T-cell (primary cell): ENCODE measurements around the gene CNOT6L. TPM values are rescaled to one million over a fixed set of nuclear protein-coding genes. Genes with fewer than 3 reads are reported as not detected.
"Not testable (repeated sequence)": the region's sequence is repeated elsewhere in the genome, so short reads cannot be mapped to it uniquely, and the experiment has no call there.

ENCODE experiments used
- ATAC-seq, 4 experiments: fragments of 200-7000 bp in 3 of 4; fragments of 150-1000 bp in 1 of 4; cut with Tn5 transposase; replicated peaks in 1 of 4; 1 replicate in 3 of 4; 2 replicates in 1 of 4; pipeline ENCODE4 v1.10.0; 2021; ENCODE audit warnings: moderate library complexity in 3 of 4, mild to moderate bottlenecking in 2 of 4, moderate number of reproducible peaks in 1 of 4
- CTCF ChIA-PET, 2 donors: fragments of 300-600 bp; sonication (Branson Sonifier 250); formaldehyde crosslinking; loops; one replicate each; lab custom pipeline; 2022; ENCODE audit warnings: antibody characterized with exemption in 2 of 2; lab: Charles Lee
- POLR2A ChIA-PET, 2 donors: fragments of 300-600 bp; sonication (Branson Sonifier 250); formaldehyde crosslinking; loops; one replicate each; lab custom pipeline; 2022; ENCODE audit warnings: antibody characterized with exemption in 2 of 2; lab: Charles Lee
- DNase-seq, 35 experiments: peaks; one replicate each; pipeline versions ENCODE4 v3.0.0 to v3.0.0-alpha.2; 2013 to 2023
- H3K27ac ChIP-seq: one replicate; pipeline ENCODE4 v1.5.1; 2013; ENCODE audit warnings: low read length
- H3K27me3 ChIP-seq, 2 experiments: replicated peaks in 1 of 2; 1 replicate in 1 of 2; 2 replicates in 1 of 2; pipeline versions ENCODE4 v1.6.1 to v1.7.0; 2013; ENCODE audit warnings: low read length in 1 of 2, mixed read lengths in 1 of 2; ENCODE audit not compliant: control insufficient read depth in 2 of 2, insufficient read depth in 2 of 2; ENCODE audit errors: extremely low read depth in 1 of 2
- H3K36me3 ChIP-seq, 2 donors: 1 replicate in 1 of 2; 2 replicates in 1 of 2; pipeline versions ENCODE4 v1.6.1 to v1.7.0; 2013; ENCODE audit warnings: low read length in 1 of 2; ENCODE audit not compliant: control insufficient read depth in 2 of 2, insufficient read depth in 1 of 2; ENCODE audit errors: extremely low read depth in 1 of 2
- H3K4me1 ChIP-seq, 2 experiments: 1 replicate in 1 of 2; 2 replicates in 1 of 2; pipeline versions ENCODE4 v1.6.1 to v1.7.0; 2013; ENCODE audit warnings: low read length in 2 of 2, mixed read lengths in 1 of 2; ENCODE audit not compliant: insufficient read depth in 2 of 2, control insufficient read depth in 1 of 2; ENCODE audit errors: extremely low read depth in 1 of 2
- H3K4me3 ChIP-seq, 2 donors: 1 replicate in 1 of 2; 2 replicates in 1 of 2; pipeline versions ENCODE4 v1.5.1 to v1.7.0; 2013; ENCODE audit warnings: mild to moderate bottlenecking in 2 of 2, low read length in 1 of 2, moderate library complexity in 1 of 2; ENCODE audit not compliant: control insufficient read depth in 1 of 2; ENCODE audit errors: extremely low read depth in 1 of 2
- H3K9me3 ChIP-seq: 2 replicates; pipeline ENCODE4 v1.7.0; 2013
- H3K27ac Mint-ChIP-seq, 2 donors: one replicate each; pipeline ENCODE4 v1.8.0; 2020 to 2021; ENCODE audit warnings: mild to moderate bottlenecking in 2 of 2, mixed read lengths in 2 of 2
- H3K27me3 Mint-ChIP-seq, 2 donors: one replicate each; pipeline ENCODE4 v1.8.0; 2021 to 2022; ENCODE audit warnings: mixed read lengths in 2 of 2
- H3K36me3 Mint-ChIP-seq: one replicate; pipeline ENCODE4 v1.8.0; 2021; ENCODE audit warnings: mixed read lengths
- H3K4me1 Mint-ChIP-seq, 3 donors: one replicate each; pipeline ENCODE4 v1.8.0; 2020 to 2022; ENCODE audit warnings: mixed read lengths in 3 of 3, mild to moderate bottlenecking in 1 of 3
- H3K4me3 Mint-ChIP-seq, 3 donors: one replicate each; pipeline ENCODE4 v1.8.0; 2020 to 2022; ENCODE audit warnings: mild to moderate bottlenecking in 3 of 3, mixed read lengths in 3 of 3, moderate library complexity in 3 of 3
- H3K9me3 Mint-ChIP-seq, 3 donors: one replicate each; pipeline ENCODE4 v1.8.0; 2020 to 2022; ENCODE audit warnings: mixed read lengths in 3 of 3
- WGBS: methylation state at CpG from one replicate; pipeline ENCODE4 v1.1.5; 2013; ENCODE audit warnings: missing lambda C conversion rate; ENCODE audit not compliant: insufficient coverage; 5-methylcytosine and 5-hydroxymethylcytosine counted together
- total RNA-seq, 35 experiments: library from RNA in 6 of 35; stranded (reverse) in 6 of 35; fragments of 120-200 nt in 1 of 35; gene quantifications; one replicate each; pipeline versions ENCODE4 v1.2.1 to v1.2.4 and lab custom pipeline; 2013 to 2026

Gene CNOT6L
- total RNA-seq = 100 to 1,000 TPM; 159 to 207 (median 170) TPM
- 157 TPM for total RNA-seq (2013)
- total RNA-seq (lab: John Stamatoyannopoulos, UW) = 75.2 to 569 (median 314) reads per million in 29 experiments

DNA sequence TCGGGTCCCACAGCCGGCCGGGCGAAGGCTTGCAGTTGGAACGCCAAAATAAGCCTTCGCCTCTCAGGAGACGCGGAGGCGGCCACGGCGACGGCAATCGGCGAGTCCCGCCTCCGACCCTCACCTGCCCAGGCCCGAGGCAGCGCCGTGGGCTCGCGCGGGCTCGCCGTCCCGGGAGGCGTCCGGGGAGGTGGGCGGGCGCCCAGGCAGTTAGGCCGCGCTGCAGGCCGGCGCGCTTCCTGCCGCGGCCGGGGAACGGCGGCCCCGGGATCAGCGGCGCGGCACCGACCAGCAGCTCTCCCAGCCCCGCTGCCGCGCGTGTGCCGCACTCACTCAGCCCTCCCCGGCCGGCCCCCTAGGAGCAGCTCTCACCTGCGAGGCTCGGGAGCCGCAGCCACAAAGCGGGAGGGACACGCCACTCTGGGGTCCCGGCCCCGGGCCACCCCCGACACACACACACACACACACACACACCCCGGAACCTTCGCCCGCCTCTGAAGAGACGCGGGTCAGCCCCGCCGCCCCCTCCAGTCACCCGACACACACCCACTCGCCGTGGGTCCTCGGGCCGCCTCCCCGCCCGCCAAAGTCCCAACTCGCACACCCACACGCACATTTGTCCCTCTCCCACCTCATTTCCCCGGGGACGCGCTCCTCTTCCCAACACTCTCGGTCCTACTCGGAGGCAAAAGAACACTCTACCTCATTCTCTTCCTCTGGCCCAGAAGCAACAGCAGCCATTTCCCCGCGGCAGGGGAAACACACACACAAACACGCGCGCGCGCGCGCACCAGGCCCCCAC, at the start of gene CNOT6L:
CNOT6L (minus strand) TSS at position 767 of the 802 bp plus-strand sequence; CDS start at position 707, 60 bp downstream.
- Mint-ChIP-seq H3K27me3 (no peaks in the 10 kb centered on the region), H3K4me1 (peaks cover 67 to 78% (median 68%) of the 10 kb centered on the region in 3 donors), H3K4me3 (peak within 1 kb of the TSS; percentile 99 to 100 (median 99)), H3K36me3 (peaks cover 21% of the 10 kb centered on the region), H3K9me3 (no peaks in the 10 kb centered on the region), H3K27ac (peak within 1 kb of the TSS; percentile 99)
- H3K4me1 ChIP-seq = peaks cover 36 to 56% of the 10 kb centered on the region in 2 experiments
- H3K4me3 ChIP-seq = peak within 1 kb of the TSS; percentile 92 to 96
- H3K27me3 ChIP-seq = no peaks in the 10 kb centered on the region
- H3K27ac ChIP-seq = peak within 1 kb of the TSS; percentile 98
- ATAC-seq (peak; percentile 2 to 16 (median 7)), DNase-seq (peak; percentile 24 to 95 (median 91))
- WGBS = under 1% methylated on average over 80 of the region's 89 CpGs
- no peaks in the 10 kb centered on the region for H3K36me3 ChIP-seq
- POLR2A ChIA-PET = interaction anchor here (0.6 to 3.4 kb wide), 12 partner anchors 10 to 43 kb away, joined by 4 to 38 read pairs (median 12); partner anchors contain the start of gene MRPL1 (in 1 of the 2)
- no peaks in the 10 kb centered on the region for H3K9me3 ChIP-seq
- CTCF ChIA-PET = interaction anchor here (0.6 to 2.2 kb wide), 5 partner anchors 18 to 43 kb away, joined by 4 to 26 read pairs (median 11); partner anchors contain the start of gene MRPL1 (in 1 of the 2)

DNA sequence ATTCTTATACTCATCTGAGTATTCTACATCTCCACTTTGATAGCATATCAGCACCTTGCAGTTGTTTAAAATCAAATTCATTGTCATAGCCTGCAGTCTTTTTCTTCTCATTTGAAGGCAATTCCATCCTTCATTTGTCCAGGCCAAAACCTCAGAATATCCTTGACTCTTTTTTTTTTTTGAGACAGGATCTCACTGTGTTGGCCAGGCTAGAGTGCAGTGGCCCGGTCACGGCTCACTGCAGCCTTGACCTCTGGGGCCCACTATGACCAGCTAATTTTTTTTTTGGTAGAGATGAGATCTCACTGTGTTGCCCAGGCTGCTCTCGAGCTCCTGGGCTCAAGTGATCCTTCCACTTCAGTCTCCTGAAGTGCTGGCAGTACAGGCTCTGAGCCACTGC, 46.1 kb upstream of the CNOT6L start:
- ATAC-seq (no peak), DNase-seq (no peak)

GRCh38 chr4:77863341-77863740, 44.2 kb upstream of the CNOT6L start:
- peaks cover 18% of the 10 kb centered on the region for H3K36me3 Mint-ChIP-seq
- not testable (repeated sequence) for H3K27me3 Mint-ChIP-seq, H3K27me3 ChIP-seq, H3K9me3 Mint-ChIP-seq, H3K9me3 ChIP-seq, ATAC-seq
- H3K4me3 ChIP-seq = peak overlapping the region; percentile 78 to 92
- DNase-seq = peak in 14 of 35 experiments; percentile 3 to 30 (median 22)
- peaks cover 64 to 70% (median 65%) of the 10 kb centered on the region in 3 donors for H3K4me1 Mint-ChIP-seq
- peaks cover 0 to 15% of the 10 kb centered on the region in 2 donors for H3K36me3 ChIP-seq
- POLR2A ChIA-PET = interaction anchor here (0.6 to 0.7 kb wide), 3 partner anchors 30 to 56 kb away, joined by 3 to 10 read pairs (median 6); no protein-coding TSS in a partner anchor
- H3K4me1 ChIP-seq = peaks cover 24 to 36% of the 10 kb centered on the region in 2 experiments
- H3K4me3 Mint-ChIP-seq = peak overlapping the region; percentile 91 to 93 (median 92)
- peak overlapping the region; percentile 99 for H3K27ac ChIP-seq
- CTCF ChIA-PET = interaction anchor here in 1 of 2 donors (0.7 kb wide), 1 partner anchor 705 kb away, joined by 6 read pairs; no protein-coding TSS in a partner anchor
- 31% methylated on average over 6 of the region's 14 CpGs for WGBS
- H3K27ac Mint-ChIP-seq = peak overlapping the region; percentile 99

More for the DNA sequence above, 46.1 kb upstream of the CNOT6L start:
- POLR2A ChIA-PET = interaction anchor here in 1 of 2 donors (0.7 kb wide), 1 partner anchor 116 kb away, joined by 13 read pairs; no protein-coding TSS in a partner anchor
- Histone ChIP-seq H3K36me3 (peaks cover 0 to 15% of the 10 kb centered on the region in 2 donors), H3K9me3 (no peaks in the 10 kb centered on the region), H3K27me3 (no peaks in the 10 kb centered on the region), H3K4me3 (peak overlapping the region in 1 of 2 donors; percentile 23), H3K27ac (no peak overlapping the region), H3K4me1 (peaks cover 24 to 27% of the 10 kb centered on the region in 2 experiments)
- H3K27ac Mint-ChIP-seq = peak overlapping the region in 1 of 2 donors; percentile 16
- peaks cover 69 to 84% (median 71%) of the 10 kb centered on the region in 3 donors for H3K4me1 Mint-ChIP-seq
- WGBS = 93% methylated on average over 3 of the region's 3 CpGs
- peaks cover 0 to 1% of the 10 kb centered on the region in 2 donors for H3K27me3 Mint-ChIP-seq
- H3K4me3 Mint-ChIP-seq = no peak overlapping the region
- CTCF ChIA-PET = interaction anchor here (0.7 to 1.0 kb wide), 3 partner anchors 45 to 142 kb away, joined by 4 to 7 read pairs (median 6); no protein-coding TSS in a partner anchor
- no peaks in the 10 kb centered on the region for H3K9me3 Mint-ChIP-seq
- H3K36me3 Mint-ChIP-seq = peaks cover 25% of the 10 kb centered on the region

- Histone ChIP-seq H3K4me1 (peaks cover 27 to 39% of the 10 kb centered on the region in 2 experiments), H3K9me3 (no peaks in the 10 kb centered on the region), H3K27ac (peak within 1 kb of the TSS; percentile 99), H3K4me3 (peak within 1 kb of the TSS; percentile 78 to 92), H3K27me3 (no peaks in the 10 kb centered on the region), H3K36me3 (peaks cover 0 to 12% of the 10 kb centered on the region in 2 donors)
- H3K27ac Mint-ChIP-seq = peak within 1 kb of the TSS; percentile 99
- under 1% methylated on average over 27 of the region's 33 CpGs for WGBS
- H3K4me3 Mint-ChIP-seq = peak within 1 kb of the TSS; percentile 91 to 93 (median 92)
- H3K36me3 Mint-ChIP-seq = peaks cover 18% of the 10 kb centered on the region
- H3K4me1 Mint-ChIP-seq = peaks cover 67 to 71% (median 70%) of the 10 kb centered on the region in 3 donors
- ATAC-seq = peak; percentile 79 to 88 (median 85)
- H3K9me3 Mint-ChIP-seq = no peaks in the 10 kb centered on the region
- ChIA-PET POLR2A (interaction anchor here (0.6 to 2.6 kb wide), 33 partner anchors 9 to 140 kb away, joined by 3 to 79 read pairs (median 4); no protein-coding TSS in a partner anchor), CTCF (interaction anchor here (0.5 to 2.1 kb wide), 12 partner anchors 9 to 1872 kb away, joined by 4 to 26 read pairs (median 6); partner anchors contain the start of gene CNOT6L (in 1 of the 2))
- peak; percentile 70 to 95 (median 86) for DNase-seq
- H3K27me3 Mint-ChIP-seq = peaks cover 0 to 1% of the 10 kb centered on the region in 2 donors
Observed at GRCh38 chr4:77862478-77863216, 43.5 kb upstream of the CNOT6L start, which contains the start of gene MRPL1. Gene MRPL1, plus strand, starts transcription at chr4:77862830. Its CDS starts 19 bp downstream, at chr4:77862849.

DNA sequence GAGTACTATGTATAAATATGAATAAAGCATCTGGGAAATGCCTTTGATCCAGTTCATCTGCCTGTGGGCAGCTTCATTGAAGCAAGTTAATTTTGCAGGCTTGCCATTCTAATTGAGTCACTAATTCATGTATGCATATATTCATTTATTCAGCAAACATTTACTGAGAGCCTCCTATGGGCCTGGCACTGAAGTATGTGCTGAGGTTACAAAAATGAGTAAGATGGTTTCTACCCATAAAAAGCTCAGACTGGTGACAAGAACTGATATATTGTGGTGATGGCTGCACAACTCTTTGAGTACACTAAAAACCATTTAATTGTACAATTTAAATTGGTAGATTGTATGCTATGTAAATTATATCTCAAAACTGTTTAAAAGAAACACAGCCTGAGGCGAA, 42.3 kb upstream of the CNOT6L start:
- ChIA-PET POLR2A (interaction anchor here (0.6 to 2.6 kb wide), 24 partner anchors 8 to 789 kb away, joined by 3 to 79 read pairs (median 5); no protein-coding TSS in a partner anchor), CTCF (interaction anchor here in 1 of 2 donors (0.9 to 2.1 kb wide), 7 partner anchors 8 to 86 kb away, joined by 4 to 26 read pairs (median 8); partner anchors contain the start of gene CNOT6L)
- Histone ChIP-seq H3K27ac (peak overlapping the region; percentile 99), H3K27me3 (no peaks in the 10 kb centered on the region), H3K4me1 (peaks cover 35 to 50% of the 10 kb centered on the region in 2 experiments), H3K4me3 (peak overlapping the region in 1 of 2 donors; percentile 78), H3K9me3 (no peaks in the 10 kb centered on the region), H3K36me3 (peaks cover 0 to 6% of the 10 kb centered on the region in 2 donors)
- peaks cover 0 to 1% of the 10 kb centered on the region in 2 donors for H3K27me3 Mint-ChIP-seq
- WGBS = 13% methylated on average over 1 of the region's 1 CpG
- DNase-seq (peak in 2 of 35 experiments; percentile 21 to 32), ATAC-seq (peak in 1 of 4 experiments; percentile 11)
- H3K27ac Mint-ChIP-seq = peak overlapping the region; percentile 99
- peaks cover 13% of the 10 kb centered on the region for H3K36me3 Mint-ChIP-seq
- H3K9me3 Mint-ChIP-seq = no peaks in the 10 kb centered on the region
- H3K4me3 Mint-ChIP-seq = peak overlapping the region; percentile 91 to 93 (median 92)
- H3K4me1 Mint-ChIP-seq = peaks cover 70 to 75% (median 72%) of the 10 kb centered on the region in 3 donors
